Hepatocyte (in vitro differentiated cells): ENCODE measurements around the gene ATG16L2. TPM values are rescaled to one million over a fixed set of nuclear protein-coding genes. Genes with fewer than 3 reads are reported as not detected.

ENCODE experiments used
- DNase-seq: peaks from one replicate; pipeline ENCODE4 v3.0.0-alpha.2; 2016; ENCODE audit warnings: low spot score
- H2AFZ ChIP-seq: fragments of 200-600 bp; sonication (generic); 2 replicates; pipeline ENCODE4 v1.6.0; 2016; ENCODE audit warnings: antibody characterized with exemption, mild to moderate bottlenecking
- H3K27ac ChIP-seq: fragments of 200-600 bp; sonication (generic); 2 replicates; pipeline ENCODE4 v1.5.1; 2016; ENCODE audit warnings: mild to moderate bottlenecking
- H3K27me3 ChIP-seq: fragments of 200-600 bp; sonication (generic); 2 replicates; pipeline ENCODE4 v1.6.1; 2016
- H3K36me3 ChIP-seq: fragments of 200-600 bp; sonication (generic); replicated peaks from 2 replicates; pipeline ENCODE4 v1.5.1; 2016; ENCODE audit warnings: low read depth; ENCODE audit not compliant: insufficient read depth
- H3K4me1 ChIP-seq: fragments of 200-600 bp; sonication (generic); 2 replicates; pipeline ENCODE4 v1.5.1; 2016; ENCODE audit warnings: mild to moderate bottlenecking, moderate library complexity; ENCODE audit not compliant: insufficient read depth
- H3K4me2 ChIP-seq: fragments of 200-600 bp; sonication (generic); 2 replicates; pipeline ENCODE4 v1.6.0; 2016
- H3K4me3 ChIP-seq: fragments of 200-600 bp; sonication (generic); 2 replicates; pipeline ENCODE4 v1.5.1; 2016; ENCODE audit warnings: mild to moderate bottlenecking
- H3K79me2 ChIP-seq: fragments of 200-600 bp; sonication (generic); 2 replicates; pipeline ENCODE4 v1.6.0; 2017; ENCODE audit warnings: mild to moderate bottlenecking
- H3K9me2 ChIP-seq: fragments of 200-600 bp; sonication (generic); replicated peaks from 2 replicates; pipeline ENCODE4 v1.6.0; 2017; ENCODE audit warnings: mild to moderate bottlenecking; ENCODE audit not compliant: insufficient read depth
- H3K9me3 ChIP-seq: fragments of 200-600 bp; sonication (generic); 2 replicates; pipeline ENCODE4 v1.5.1; 2016; ENCODE audit warnings: low read depth, mild to moderate bottlenecking
- H4K20me1 ChIP-seq: fragments of 200-600 bp; sonication (generic); 2 replicates; pipeline ENCODE4 v1.6.0; 2016; ENCODE audit warnings: mild to moderate bottlenecking; ENCODE audit not compliant: insufficient read depth, poor library complexity, severe bottlenecking
- EZH2 ChIP-seq: fragments of 200-600 bp; sonication (generic); IDR thresholded peaks from 2 replicates; pipeline ENCODE4 v1.6.1; 2016; ENCODE audit warnings: antibody characterized with exemption, mild to moderate bottlenecking, borderline replicate concordance
- EZH2phosphoT487 ChIP-seq: fragments of 200-600 bp; sonication (generic); IDR thresholded peaks from one replicate; pipeline ENCODE4 v1.6.1; 2018; ENCODE audit warnings: antibody characterized with exemption, mild to moderate bottlenecking, low read depth, moderate library complexity; ENCODE audit not compliant: unreplicated experiment, severe bottlenecking
- WGBS: methylation state at CpG from one replicate; pipeline ENCODE4 v1.1.6; 2016; ENCODE audit warnings: low lambda C conversion rate; ENCODE audit errors: missing lambda C conversion rate; 5-methylcytosine and 5-hydroxymethylcytosine counted together
- polyA plus RNA-seq: library from polyadenylated mRNA; unstranded; fragments of >200 nt; fragmentation: Nextera tagmentation; extraction: Ambion mirVana; gene quantifications from 2 replicates; pipeline ENCODE4 v1.2.1, GENCODE V29; 2016
- total RNA-seq: library from RNA; depleted of rRNA; stranded (reverse); fragments of >200 nt; gene quantifications from 2 replicates; pipeline ENCODE4 v1.2.3, GENCODE V29; 2014
- TF ChIP-seq, protein P1 (sequence below): fragments of 200-600 bp; sonication (generic); IDR thresholded peaks from 2 replicates; pipeline ENCODE4 v1.5.1; 2016; ENCODE audit warnings: antibody characterized with exemption, mild to moderate bottlenecking; ENCODE audit not compliant: poor library complexity

The ATG16L2 gene
- total and polyA plus RNA-seq, 2 experiments from 2014 or later: 11.5 to 20.3 TPM

- DNase-seq: peak; percentile 88
- Histone ChIP-seq H3K9me2 (no peaks in the 10 kb centered on the region), H3K27ac (peak overlapping the region; percentile 94), H3K79me2 (peaks cover 3% of the 10 kb centered on the region), H3K36me3 (no peaks in the 10 kb centered on the region), H3K27me3 (no peaks in the 10 kb centered on the region), H3K4me2 (peak overlapping the region; percentile 66), H4K20me1 (no peaks in the 10 kb centered on the region), H3K4me1 (peaks cover 70% of the 10 kb centered on the region), H3K9me3 (no peaks in the 10 kb centered on the region), H3K4me3 (no peak overlapping the region), H2AFZ (no peak overlapping the region)
- WGBS: 69% methylated on average over 8 of the region's 8 CpGs
- no peak for TF ChIP-seq EZH2
- TF ChIP-seq EZH2phosphoT487: no peak
- TF ChIP-seq, protein P1, sequence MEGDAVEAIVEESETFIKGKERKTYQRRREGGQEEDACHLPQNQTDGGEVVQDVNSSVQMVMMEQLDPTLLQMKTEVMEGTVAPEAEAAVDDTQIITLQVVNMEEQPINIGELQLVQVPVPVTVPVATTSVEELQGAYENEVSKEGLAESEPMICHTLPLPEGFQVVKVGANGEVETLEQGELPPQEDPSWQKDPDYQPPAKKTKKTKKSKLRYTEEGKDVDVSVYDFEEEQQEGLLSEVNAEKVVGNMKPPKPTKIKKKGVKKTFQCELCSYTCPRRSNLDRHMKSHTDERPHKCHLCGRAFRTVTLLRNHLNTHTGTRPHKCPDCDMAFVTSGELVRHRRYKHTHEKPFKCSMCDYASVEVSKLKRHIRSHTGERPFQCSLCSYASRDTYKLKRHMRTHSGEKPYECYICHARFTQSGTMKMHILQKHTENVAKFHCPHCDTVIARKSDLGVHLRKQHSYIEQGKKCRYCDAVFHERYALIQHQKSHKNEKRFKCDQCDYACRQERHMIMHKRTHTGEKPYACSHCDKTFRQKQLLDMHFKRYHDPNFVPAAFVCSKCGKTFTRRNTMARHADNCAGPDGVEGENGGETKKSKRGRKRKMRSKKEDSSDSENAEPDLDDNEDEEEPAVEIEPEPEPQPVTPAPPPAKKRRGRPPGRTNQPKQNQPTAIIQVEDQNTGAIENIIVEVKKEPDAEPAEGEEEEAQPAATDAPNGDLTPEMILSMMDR: no peak
These were observed 27.7 kb upstream of the ATG16L2 start for GRCh38 chr11:72786305-72787215.

DNA sequence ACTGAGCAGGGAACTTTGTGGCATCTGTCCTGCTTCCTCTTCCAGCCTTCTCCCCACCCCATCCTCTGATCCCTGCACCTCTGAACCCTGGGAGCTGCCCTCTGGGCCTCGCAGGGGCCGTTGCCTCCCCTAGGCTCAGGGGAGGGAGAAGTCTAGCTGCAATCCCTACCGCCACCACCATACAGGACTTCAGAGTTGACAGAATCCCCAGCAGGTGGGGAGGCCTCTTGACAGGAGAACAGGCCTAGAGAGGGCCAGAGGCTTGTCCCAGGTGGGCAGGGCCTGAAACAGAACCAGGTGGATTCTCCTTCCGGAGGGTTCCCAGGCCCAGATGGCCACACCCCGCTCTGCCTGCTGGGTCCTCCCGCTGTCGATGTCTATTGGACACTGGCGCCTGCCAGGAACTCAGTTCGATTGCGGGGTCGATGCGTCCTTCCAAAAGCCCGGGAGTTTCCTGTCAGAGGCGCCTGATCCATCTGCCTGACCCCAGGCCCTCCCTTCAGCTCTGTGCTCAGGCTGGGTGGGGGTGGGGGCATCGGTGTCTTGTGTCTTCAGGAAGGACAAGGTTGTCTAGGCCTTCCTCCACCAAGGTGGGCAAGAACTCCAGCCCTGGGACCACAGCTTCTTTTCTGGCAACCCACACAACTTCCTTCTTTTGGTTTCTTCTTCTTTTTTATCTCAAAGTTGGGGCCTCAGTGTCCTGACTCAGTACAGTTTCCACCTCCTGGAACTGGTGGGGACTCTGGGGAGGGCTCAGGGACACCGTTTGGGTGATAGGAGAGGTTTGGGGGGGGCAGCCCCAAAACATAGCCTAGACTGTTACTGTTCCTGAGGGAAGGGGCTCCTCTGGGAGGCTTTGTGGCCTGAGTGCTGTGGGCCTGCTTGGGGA lies 26.8 kb upstream of the ATG16L2 start:
- H3K79me2 ChIP-seq: peaks cover 3% of the 10 kb centered on the region
- no peaks in the 10 kb centered on the region for H3K27me3 ChIP-seq
- no peak for TF ChIP-seq EZH2
- TF ChIP-seq, protein P1: peak; percentile 10
- no peaks in the 10 kb centered on the region for H3K36me3 ChIP-seq
- WGBS: 47% methylated on average over 16 of the region's 16 CpGs
- H2AFZ ChIP-seq: no peak overlapping the region
- H3K9me2 ChIP-seq: no peaks in the 10 kb centered on the region
- H3K4me2 ChIP-seq: peak overlapping the region; percentile 32
- H3K4me3 ChIP-seq: no peak overlapping the region
- H3K9me3 ChIP-seq: no peaks in the 10 kb centered on the region
- peaks cover 62% of the 10 kb centered on the region for H3K4me1 ChIP-seq
- peak overlapping the region; percentile 94 for H3K27ac ChIP-seq
- DNase-seq: peak; percentile 81
- no peaks in the 10 kb centered on the region for H4K20me1 ChIP-seq

DNA sequence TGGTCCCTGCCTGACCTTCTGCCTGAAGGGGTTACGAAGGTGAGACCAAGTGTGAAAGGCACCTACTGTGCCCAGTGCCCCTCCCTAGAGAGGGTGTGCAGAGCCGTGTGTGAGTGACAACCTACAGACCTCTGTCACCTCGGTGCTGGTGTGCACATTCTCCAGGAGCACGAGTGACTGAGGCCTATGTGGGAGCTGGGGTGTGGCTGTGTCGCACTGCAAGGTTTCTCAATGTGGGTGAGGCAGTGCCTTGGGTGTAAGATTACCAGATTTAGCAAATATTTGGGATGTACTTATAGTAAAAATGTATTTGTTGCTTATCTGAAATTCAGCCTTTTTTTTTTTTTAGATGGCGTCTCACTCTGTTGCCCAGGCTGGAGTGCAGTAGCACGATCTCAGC lies 26.0 kb upstream of the ATG16L2 start:
- Histone ChIP-seq H2AFZ (no peak overlapping the region), H3K36me3 (no peaks in the 10 kb centered on the region), H3K4me2 (peak overlapping the region; percentile 32), H3K4me3 (no peak overlapping the region), H3K9me2 (no peaks in the 10 kb centered on the region), H3K27me3 (no peaks in the 10 kb centered on the region), H3K79me2 (peaks cover 9% of the 10 kb centered on the region), H4K20me1 (no peaks in the 10 kb centered on the region), H3K9me3 (no peaks in the 10 kb centered on the region), H3K4me1 (peaks cover 56% of the 10 kb centered on the region), H3K27ac (peak overlapping the region; percentile 94)
- 69% methylated on average over 7 of the region's 7 CpGs for WGBS
- no peak for DNase-seq
- TF ChIP-seq EZH2: no peak
- TF ChIP-seq EZH2phosphoT487: no peak
- TF ChIP-seq, protein P1: no peak
